ENCODE data around the gene CLDND2. TPM values are rescaled to one million over a fixed set of nuclear protein-coding genes. Genes with fewer than 3 reads are reported as not detected.

The CLDND2 gene
- total and polyA plus RNA-seq, 10 of the 15 experiments (the other 5 are each of a cell fraction or from before 2014, with no cell fraction given) = 0.24 to 7.1 (median 1.8) TPM; not detected in 1

GRCh38 chr19:51396175-51396574 is 27.4 kb upstream of the CLDND2 start:
- H3K27ac ChIP-seq (ENCODE audit: control insufficient read depth, insufficient read depth) = peak overlapping the region; percentile 97; the same call in 1 of the 2 replicates
- no peak for ATAC-seq
- TF ChIP-seq MXI1 (IDR thresholded peaks at IDR 0.05; ENCODE audit: low read depth, low read length) (no peak), HDGF (IDR thresholded peaks at IDR 0.05) (no peak), E4F1 (IDR thresholded peaks at IDR 0.05; ENCODE audit: borderline replicate concordance, partially characterized antibody) (no peak), FOXM1 (IDR thresholded peaks at IDR 0.05; ENCODE audit: low read depth, low read length) (no peak), STAT1 (conservative IDR thresholded peaks at IDR 0.05) (no peak), MTA2 (IDR thresholded peaks at IDR 0.05; ENCODE audit: low read depth) (no peak), SIX5 (IDR thresholded peaks at IDR 0.05; ENCODE audit: low read depth, low read length, severe bottlenecking) (no peak), SUZ12 (IDR thresholded peaks at IDR 0.05; ENCODE audit: unreplicated experiment) (no peak), ZNF687 (IDR thresholded peaks at IDR 0.05) (no peak)
- no peak overlapping the region for H2AFZ ChIP-seq (ENCODE audit: control insufficient read depth, low read depth, low read length)
- no peak for FAIRE-seq
- ChIA-PET SMC1A (ENCODE audit: uncharacterized antibody, unreplicated experiment) (interaction anchor here (0.7 to 6.6 kb wide), 12 partner anchors 11 to 60 kb away, joined by 3 to 43 read pairs (median 6); partner anchors contain the start of gene SIGLEC10), RAD21 (ENCODE audit: unreplicated experiment) (interaction anchor here (0.7 to 3.8 kb wide), 6 partner anchors 22 to 57 kb away, joined by 3 to 51 read pairs (median 21); partner anchors contain the start of genes ETFB and SIGLEC10), CTCF (interaction anchor here (1.1 to 4.9 kb wide), 17 partner anchors 12 to 265 kb away, joined by 3 to 49 read pairs (median 10); partner anchors contain the start of genes CLDND2, ETFB, NKG7 and SIGLEC10), POLR2A (interaction anchor here (0.5 to 4.8 kb wide), 11 partner anchors 12 to 56 kb away, joined by 3 to 64 read pairs (median 9); partner anchors contain the start of genes CLDND2, ETFB, NKG7 and SIGLEC10)
- no peaks in the 10 kb centered on the region for H3K36me3 ChIP-seq (ENCODE audit: control insufficient read depth in 2 of 2, insufficient read depth in 2 of 2, low read length in 1 of 2)
- no TSS peak for BruUV-seq (replicated peaks)
- H3K4me3 ChIP-seq = no peak overlapping the region
- WGBS (ENCODE audit: insufficient coverage, insufficient replicate concordance, low lambda C conversion rate, missing lambda C conversion rate) = 95% methylated on average over 2 of the region's 2 CpGs
- H3K9me3 ChIP-seq (replicated peaks; ENCODE audit: control insufficient read depth, insufficient read depth, low read length) = no peaks in the 10 kb centered on the region; the same call in 2 of the 3 replicates
- intact Hi-C loops (cut with micrococcal nuclease; ENCODE audit: unreplicated experiment) = no loop called here
- peaks cover 5% of the 10 kb centered on the region for H3K79me2 ChIP-seq (ENCODE audit: control insufficient read depth, insufficient read depth, low read length)
- in situ Hi-C loops (cut with MboI) = loop anchor here (25.0 kb wide), 1 partner anchor 1141 kb away; the partner anchor contains the start of gene ZNF808
- H3K9ac ChIP-seq (ENCODE audit: control insufficient read depth, insufficient read depth, low read length) = no peak overlapping the region; the same call in 1 of the 2 replicates
- no peak for DNase-seq (ENCODE audit: low read depth, low spot score)
- H3K4me1 ChIP-seq (ENCODE audit: control insufficient read depth, insufficient read depth, low read length) = peaks cover 15% of the 10 kb centered on the region
- H3K27me3 ChIP-seq (replicated peaks in 1 of 2; ENCODE audit: control insufficient read depth in 2 of 2, insufficient read depth in 2 of 2, low read length in 1 of 2) = no peaks in the 10 kb centered on the region
- no peaks in the 10 kb centered on the region for H4K20me1 ChIP-seq (ENCODE audit: control insufficient read depth, insufficient read depth)
- H3K4me2 ChIP-seq (ENCODE audit: control insufficient read depth, insufficient read depth) = peak overlapping the region; percentile 78; the same call in 1 of the 2 replicates
